ENCODE measurements around the gene GINS3.

DNA sequence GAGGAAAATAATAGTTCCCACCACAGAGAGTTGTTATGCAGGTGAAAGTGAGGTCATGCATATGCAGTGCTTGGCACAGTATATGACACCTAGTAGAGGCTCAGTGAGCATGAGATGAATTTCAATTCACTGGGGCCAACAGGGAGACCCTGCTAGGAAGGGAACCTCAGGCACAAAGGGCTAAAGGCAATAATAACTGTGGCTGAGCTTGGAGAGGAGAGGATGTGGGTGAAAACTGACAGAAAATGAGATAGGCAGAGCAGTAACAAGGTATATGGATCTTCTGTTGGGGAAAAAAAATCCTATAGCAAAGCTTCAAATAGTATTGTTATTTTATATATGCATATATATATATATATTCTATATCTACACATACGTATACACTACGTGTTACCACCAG, 25.0 kb upstream of the GINS3 start:
- TF ChIP-seq CTCF (tag by site-specific recombination; IDR thresholded peaks at IDR 0.05) (no peak), ELK4 (IDR thresholded peaks at IDR 0.05; ENCODE audit: borderline replicate concordance, low read depth, low read length) (no peak), ZNF324 (tag by site-specific recombination; IDR thresholded peaks at IDR 0.05) (no peak), KLF9 (tag by site-specific recombination; IDR thresholded peaks at IDR 0.05; ENCODE audit: low read depth) (no peak), ZNF391 (tag by site-specific recombination; IDR thresholded peaks at IDR 0.05; ENCODE audit: borderline replicate concordance, low read depth) (no peak), OSR2 (tag by site-specific recombination; IDR thresholded peaks at IDR 0.05) (no peak), ZNF416 (tag by site-specific recombination; IDR thresholded peaks at IDR 0.05) (no peak), HOXA7 (CRISPR knock-in tag; IDR thresholded peaks at IDR 0.05; ENCODE audit: borderline replicate concordance) (no peak), ZNF571 (tag by site-specific recombination; IDR thresholded peaks at IDR 0.05) (no peak), ZNF513 (tag by site-specific recombination; IDR thresholded peaks at IDR 0.05) (no peak), ZFP3 (tag by site-specific recombination; IDR thresholded peaks at IDR 0.05; ENCODE audit: low read depth) (no peak), ZBTB17 (tag by site-specific recombination; IDR thresholded peaks at IDR 0.05) (no peak), ZNF785 (tag by site-specific recombination; IDR thresholded peaks at IDR 0.05) (no peak)
- TF ChIP-seq, protein P1, sequence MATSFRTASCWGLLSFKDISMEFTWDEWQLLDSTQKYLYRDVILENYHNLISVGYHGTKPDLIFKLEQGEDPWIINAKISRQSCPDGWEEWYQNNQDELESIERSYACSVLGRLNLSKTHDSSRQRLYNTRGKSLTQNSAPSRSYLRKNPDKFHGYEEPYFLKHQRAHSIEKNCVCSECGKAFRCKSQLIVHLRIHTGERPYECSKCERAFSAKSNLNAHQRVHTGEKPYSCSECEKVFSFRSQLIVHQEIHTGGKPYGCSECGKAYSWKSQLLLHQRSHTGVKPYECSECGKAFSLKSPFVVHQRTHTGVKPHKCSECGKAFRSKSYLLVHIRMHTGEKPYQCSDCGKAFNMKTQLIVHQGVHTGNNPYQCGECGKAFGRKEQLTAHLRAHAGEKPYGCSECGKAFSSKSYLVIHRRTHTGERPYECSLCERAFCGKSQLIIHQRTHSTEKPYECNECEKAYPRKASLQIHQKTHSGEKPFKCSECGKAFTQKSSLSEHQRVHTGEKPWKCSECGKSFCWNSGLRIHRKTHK (tag by site-specific recombination; IDR thresholded peaks at IDR 0.05) = no peak

Data from HEK293 (cell line).